GM23248 (cell line): ENCODE results near the gene TJP3. TPM values are rescaled to one million over a fixed set of nuclear protein-coding genes. Genes with fewer than 3 reads are reported as not detected.

Experiments used
- DNase-seq: peaks from one replicate; pipeline ENCODE4 v3.0.0-alpha.2; 2015
- H2AFZ ChIP-seq: fragments of 200-600 bp; sonication (generic); 2 replicates; pipeline ENCODE4 v1.6.1; 2016; ENCODE audit warnings: antibody characterized with exemption
- H3F3A ChIP-seq: fragments of 200-600 bp; sonication (generic); 2 replicates; pipeline ENCODE4 v1.6.1; 2016; ENCODE audit warnings: mild to moderate bottlenecking, antibody characterized with exemption, mixed run types; ENCODE audit not compliant: insufficient read depth
- H3K27ac ChIP-seq: fragments of 200-600 bp; sonication (generic); 2 replicates; pipeline ENCODE4 v1.5.1; 2016; ENCODE audit warnings: mild to moderate bottlenecking
- H3K27me3 ChIP-seq: fragments of 200-600 bp; sonication (generic); replicated peaks from 2 replicates; pipeline ENCODE4 v1.6.1; 2016; ENCODE audit warnings: mild to moderate bottlenecking; ENCODE audit not compliant: insufficient read depth
- H3K36me3 ChIP-seq: fragments of 200-600 bp; sonication (generic); 2 replicates; pipeline ENCODE4 v1.6.1; 2016; ENCODE audit warnings: low read depth, mild to moderate bottlenecking
- H3K4me1 ChIP-seq: fragments of 200-600 bp; sonication (generic); 2 replicates; pipeline ENCODE4 v1.6.1; 2016; ENCODE audit warnings: mild to moderate bottlenecking; ENCODE audit not compliant: insufficient read depth
- H3K4me2 ChIP-seq: fragments of 200-600 bp; sonication (generic); one replicate; pipeline ENCODE4 v1.6.1; 2016; ENCODE audit warnings: mild to moderate bottlenecking; ENCODE audit not compliant: unreplicated experiment
- H3K4me3 ChIP-seq: fragments of 200-600 bp; sonication (generic); 2 replicates; pipeline ENCODE4 v1.5.1; 2016; ENCODE audit warnings: mild to moderate bottlenecking
- H3K79me2 ChIP-seq: fragments of 200-600 bp; sonication (generic); 2 replicates; pipeline ENCODE4 v1.6.1; 2016; ENCODE audit warnings: mild to moderate bottlenecking; ENCODE audit not compliant: insufficient read depth
- H3K9ac ChIP-seq: fragments of 200-600 bp; sonication (generic); 2 replicates; pipeline ENCODE4 v1.6.1; 2016; ENCODE audit warnings: mild to moderate bottlenecking
- H3K9me2 ChIP-seq: fragments of 200-600 bp; sonication (generic); 2 replicates; pipeline ENCODE4 v1.6.1; 2016; ENCODE audit warnings: mixed run types, mild to moderate bottlenecking, moderate library complexity; ENCODE audit not compliant: insufficient read depth
- H3K9me3 ChIP-seq: fragments of 200-600 bp; sonication (generic); one replicate; pipeline ENCODE4 v1.6.1; 2017; ENCODE audit warnings: low read depth
- H4K20me1 ChIP-seq: fragments of 200-600 bp; sonication (generic); 2 replicates; pipeline ENCODE4 v1.6.0; 2016; ENCODE audit not compliant: insufficient read depth
- EZH2 ChIP-seq: fragments of 200-600 bp; sonication (generic); IDR thresholded peaks from 2 replicates; pipeline ENCODE4 v1.6.1; 2018; ENCODE audit warnings: antibody characterized with exemption, mild to moderate bottlenecking; ENCODE audit not compliant: insufficient read depth, poor library complexity, severe bottlenecking
- EZH2phosphoT487 ChIP-seq: fragments of 200-600 bp; sonication (generic); IDR thresholded peaks from 2 replicates; pipeline ENCODE4 v1.6.1; 2018; ENCODE audit warnings: antibody characterized with exemption, moderate library complexity, mild to moderate bottlenecking, low read depth; ENCODE audit not compliant: insufficient read depth
- WGBS, 2 experiments: methylation state at CpG; one replicate each; pipeline ENCODE4 v1.1.6; 2015 to 2017; ENCODE audit warnings: low lambda C conversion rate in 2 of 2, low coverage in 1 of 2; ENCODE audit errors: missing lambda C conversion rate in 2 of 2; 5-methylcytosine and 5-hydroxymethylcytosine counted together
- in situ Hi-C: fragments of 300-500 bp; cut with MboI; formaldehyde crosslinking; loops from 2 replicates; pipeline ENCODE4 v1.15.0; 2020
- polyA plus RNA-seq: library from polyadenylated mRNA; unstranded; fragments of >200 nt; fragmentation: Nextera tagmentation; extraction: Ambion mirVana; gene quantifications from 2 replicates; pipeline ENCODE4 v1.2.1, GENCODE V29; 2016
- total RNA-seq: library from RNA; depleted of rRNA; stranded (reverse); fragments of >200 nt; shearing (Covaris generic); gene quantifications from 2 replicates; pipeline ENCODE4 v1.2.3, GENCODE V29; 2014

The TJP3 gene
- total and polyA plus RNA-seq, 2 experiments from 2014 or later, result not detected

- no peak for DNase-seq
- in situ Hi-C loops, result loop anchor here (10.0 kb wide), 1 partner anchor 166 kb away; the partner anchor contains the start of gene TEKTIP1
- Histone ChIP-seq H3K4me1 (0 out of 2 replicates have a peak, but pooled peaks cover 3% of the 10 kb centered on the region), H3K9me2 (no peaks in the 10 kb centered on the region), H3K79me2 (peaks cover 36% of the 10 kb centered on the region), H3K36me3 (no peaks in the 10 kb centered on the region), H3K9me3 (no peaks in the 10 kb centered on the region), H3K4me3 (no peak overlapping the region), H3K27ac (no peak overlapping the region), H3K27me3 (no peaks in the 10 kb centered on the region), H3F3A (no peaks in the 10 kb centered on the region), H3K4me2 (no peak overlapping the region), H2AFZ (no peak overlapping the region), H3K9ac (no peak overlapping the region), H4K20me1 (no peaks in the 10 kb centered on the region)
- TF ChIP-seq EZH2 (no peak), EZH2phosphoT487 (no peak)
- 0% methylated on average over 1 of the region's 1 CpG for WGBS, 2 experiments
These were observed 7.0 kb upstream of the TJP3 start for GRCh38 chr19:3701200-3701599.

- in situ Hi-C loops, result loop anchor here (10.0 kb wide), 1 partner anchor 173 kb away; the partner anchor contains the start of gene TEKTIP1
- 68% methylated on average over 11 to 12 of the region's 12 CpGs for WGBS, 2 experiments
These were observed 347 bp upstream of the TJP3 start for GRCh38 chr19:3707868-3708206.

GRCh38 chr19:3710265-3710812 lies 2.2 kb downstream of the TJP3 start:
- Histone ChIP-seq H4K20me1 (no peaks in the 10 kb centered on the region), H3K4me3 (no peak overlapping the region), H2AFZ (no peak overlapping the region), H3K27ac (no peak overlapping the region), H3K9me2 (no peaks in the 10 kb centered on the region), H3K79me2 (no peaks in the 10 kb centered on the region), H3K4me2 (no peak overlapping the region), H3K27me3 (no peaks in the 10 kb centered on the region), H3F3A (no peaks in the 10 kb centered on the region), H3K9me3 (no peaks in the 10 kb centered on the region), H3K9ac (no peak overlapping the region), H3K4me1 (no peaks in the 10 kb centered on the region), H3K36me3 (no peaks in the 10 kb centered on the region)
- DNase-seq, result no peak
- in situ Hi-C loops, result no loop called here
- TF ChIP-seq EZH2 (no peak), EZH2phosphoT487 (no peak)
- 68 to 73% methylated on average over 20 of the region's 20 CpGs for WGBS, 2 experiments

More at GRCh38 chr19:3707868-3708206, 347 bp upstream of the TJP3 start:
- Histone ChIP-seq H3K9me2 (no peaks in the 10 kb centered on the region), H3F3A (no peaks in the 10 kb centered on the region), H3K4me3 (no peak overlapping the region), H3K79me2 (no peaks in the 10 kb centered on the region), H3K4me1 (no peaks in the 10 kb centered on the region), H3K4me2 (no peak overlapping the region), H3K9ac (no peak overlapping the region), H3K27me3 (no peaks in the 10 kb centered on the region), H3K9me3 (no peaks in the 10 kb centered on the region), H3K27ac (no peak overlapping the region), H3K36me3 (no peaks in the 10 kb centered on the region), H2AFZ (no peak overlapping the region), H4K20me1 (no peaks in the 10 kb centered on the region)
- TF ChIP-seq EZH2phosphoT487 (no peak), EZH2 (no peak)
- DNase-seq, result no peak

- Histone ChIP-seq H3K9me2 (no peaks in the 10 kb centered on the region), H3K9me3 (no peaks in the 10 kb centered on the region), H2AFZ (no peak overlapping the region), H3K4me3 (no peak overlapping the region), H3K9ac (no peak overlapping the region), H3K27me3 (no peaks in the 10 kb centered on the region), H3K4me2 (no peak overlapping the region), H4K20me1 (no peaks in the 10 kb centered on the region), H3K36me3 (no peaks in the 10 kb centered on the region), H3F3A (no peaks in the 10 kb centered on the region), H3K27ac (no peak overlapping the region), H3K4me1 (no peaks in the 10 kb centered on the region), H3K79me2 (no peaks in the 10 kb centered on the region)
- 46% methylated on average over 23 of the region's 23 CpGs for WGBS, 2 experiments
- DNase-seq, result no peak
- TF ChIP-seq EZH2phosphoT487 (no peak), EZH2 (no peak)
- in situ Hi-C loops, result no loop called here
These were observed 4.8 kb downstream of the TJP3 start for GRCh38 chr19:3712663-3713611.
